GM18519 (cell line): ENCODE measurements around the gene PATJ.
"Not testable (repeated sequence)": the region's sequence is repeated elsewhere in the genome, so short reads cannot be mapped to it uniquely, and the experiment has no call there.

Source experiments
- ATAC-seq: cut with Tn5 transposase; IDR thresholded peaks from one replicate; pipeline ENCODE4 v1.9.1; 2021; ENCODE audit warnings: mild to moderate bottlenecking, moderate library complexity; ENCODE audit not compliant: unreplicated experiment, low FRiP score

Gene PATJ

GRCh38 chr1:61873581-61873980 lies 131.3 kb downstream of the PATJ start:
- ATAC-seq: no peak

GRCh38 chr1:61873994-61874393 lies 131.7 kb downstream of the PATJ start:
- no peak for ATAC-seq

DNA sequence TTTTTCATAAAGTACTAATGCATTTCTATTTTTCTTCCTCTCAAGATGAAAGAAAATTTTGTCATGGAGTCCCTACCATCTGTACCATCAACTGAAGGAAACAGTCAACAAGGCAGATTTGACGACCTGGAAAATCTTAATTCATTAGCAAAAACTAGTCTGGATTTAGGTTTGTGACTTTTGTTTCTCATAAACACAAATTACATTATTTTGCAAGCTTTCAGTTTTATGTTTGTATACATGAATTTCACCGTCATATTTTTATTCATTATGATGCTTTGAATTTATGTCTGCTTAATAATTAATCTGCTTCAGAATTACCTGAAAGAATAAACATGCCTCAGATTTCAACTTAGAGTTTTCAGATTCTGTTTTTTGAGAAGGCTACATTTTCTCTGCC lies 132.9 kb downstream of the PATJ start:
- ATAC-seq: no peak

GRCh38 chr1:61879887-61880474 lies 137.7 kb downstream of the PATJ start:
- ATAC-seq: not testable (repeated sequence)

GRCh38 chr1:61887076-61887867 lies 145.0 kb downstream of the PATJ start:
- ATAC-seq: no peak

DNA sequence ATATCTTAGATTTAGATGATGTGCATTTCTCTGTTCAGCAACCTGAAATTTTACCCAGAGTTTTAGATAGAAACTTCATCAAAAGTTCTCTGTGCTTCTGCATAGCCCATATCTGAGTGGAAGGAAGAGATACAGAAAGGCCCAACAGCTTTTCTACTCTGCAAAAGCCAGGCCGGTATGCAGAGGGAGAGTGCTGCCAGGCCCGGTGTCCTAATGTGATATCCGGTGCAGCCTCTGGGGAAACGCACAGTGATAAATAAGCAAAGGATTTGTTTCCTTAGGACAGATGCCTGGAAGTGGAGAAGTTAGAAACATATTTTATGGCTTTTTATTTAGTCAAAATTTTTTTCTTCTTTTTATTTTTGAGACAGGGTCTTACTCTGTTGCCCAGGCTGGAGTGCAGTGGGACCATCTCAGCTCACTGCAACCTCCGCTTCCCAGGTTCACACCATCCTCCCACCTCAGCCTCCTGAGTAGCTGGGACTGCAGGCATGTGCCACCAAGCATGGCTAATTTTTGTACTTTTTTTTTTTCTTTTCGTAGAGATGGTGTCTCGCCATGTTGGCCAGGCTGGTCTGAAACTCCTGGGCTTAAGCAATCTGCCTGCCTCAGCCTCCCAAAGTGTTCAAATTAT lies 145.8 kb downstream of the PATJ start:
- ATAC-seq: no peak

DNA sequence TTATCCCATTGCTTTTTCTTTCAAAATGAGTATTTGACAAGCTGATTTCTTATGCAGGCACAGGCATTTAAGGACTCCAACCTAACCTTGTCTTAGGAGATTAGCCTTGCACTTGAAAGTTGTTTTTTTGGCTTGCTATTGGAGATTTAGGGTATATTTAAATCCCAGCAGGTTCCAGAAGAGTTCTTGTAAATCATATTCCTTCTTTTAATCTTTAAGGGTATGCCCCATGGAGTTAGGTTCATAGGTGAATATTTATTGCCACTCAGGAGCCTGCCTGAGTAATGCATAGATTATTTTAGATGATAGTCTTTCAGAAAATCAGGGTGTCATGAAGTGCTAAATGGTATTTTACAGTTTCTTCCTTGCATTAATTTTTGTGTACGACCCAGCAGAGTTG lies 146.5 kb downstream of the PATJ start:
- ATAC-seq: no peak

- ATAC-seq: not testable (repeated sequence)
Observed at GRCh38 chr1:61890435-61890834, 148.2 kb downstream of the PATJ start.

GRCh38 chr1:61892977-61893376 lies 150.7 kb downstream of the PATJ start:
- no peak for ATAC-seq

DNA sequence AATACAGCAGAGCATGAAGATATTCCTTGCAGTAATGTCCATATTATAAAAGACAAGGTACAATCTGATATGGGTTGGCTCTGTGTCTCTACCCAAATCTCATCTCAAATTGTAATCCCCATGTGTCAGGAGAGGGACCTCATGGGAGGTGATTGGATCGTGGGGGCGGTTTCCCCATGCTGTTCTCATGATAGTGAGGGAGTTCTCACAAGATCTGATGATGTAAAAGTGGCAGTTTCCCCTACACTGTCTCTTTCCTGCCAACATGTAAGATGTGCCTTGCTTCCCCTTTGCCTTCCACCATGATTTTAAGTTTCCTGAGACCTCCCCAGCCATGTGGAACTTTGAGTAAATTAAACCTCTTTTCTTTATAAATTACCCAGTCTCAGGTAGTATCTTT lies 152.0 kb downstream of the PATJ start:
- not testable (repeated sequence) for ATAC-seq

GRCh38 chr1:61895175-61895574 lies 152.9 kb downstream of the PATJ start:
- ATAC-seq: no peak

- ATAC-seq: no peak
Observed at GRCh38 chr1:61898658-61899057, 156.4 kb downstream of the PATJ start.

DNA sequence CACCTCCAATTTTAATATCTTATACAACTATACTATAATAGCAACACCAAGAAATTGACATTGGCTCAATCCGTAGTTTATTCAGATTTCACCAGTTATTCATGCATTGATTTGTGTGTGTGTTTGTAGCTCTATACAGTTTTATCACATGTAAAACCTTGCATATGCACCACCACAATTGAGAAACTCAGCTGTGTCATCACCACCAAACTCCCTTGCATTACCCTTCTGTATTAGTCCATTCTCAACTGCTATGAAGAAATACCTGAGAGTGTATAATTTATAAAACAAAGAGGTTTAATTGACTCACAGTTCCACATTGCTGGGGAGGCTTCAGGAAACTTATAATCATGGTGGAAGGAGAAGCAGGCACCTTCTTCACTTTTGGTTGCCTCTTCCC lies 162.1 kb downstream of the PATJ start:
- no peak for ATAC-seq

DNA sequence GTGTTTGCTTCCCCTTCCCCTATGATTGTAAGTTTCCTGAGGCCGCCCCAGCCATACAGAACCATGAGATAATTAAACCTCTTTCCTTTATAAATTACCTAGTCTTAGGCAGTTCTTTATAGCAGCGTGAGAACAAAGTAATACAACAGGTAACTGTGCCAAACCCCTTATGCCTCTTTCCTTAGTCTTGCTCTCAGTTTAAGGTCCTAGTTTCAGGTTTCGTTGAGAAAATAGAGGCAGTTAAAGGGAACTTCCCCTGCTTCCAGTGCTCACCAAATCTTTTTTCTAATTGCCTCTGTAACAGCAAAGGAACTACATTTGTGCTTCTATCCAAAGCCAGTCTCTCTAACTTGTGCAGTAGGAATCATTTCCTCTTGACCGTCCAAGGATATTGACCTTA lies 164.8 kb downstream of the PATJ start:
- ATAC-seq: no peak

DNA sequence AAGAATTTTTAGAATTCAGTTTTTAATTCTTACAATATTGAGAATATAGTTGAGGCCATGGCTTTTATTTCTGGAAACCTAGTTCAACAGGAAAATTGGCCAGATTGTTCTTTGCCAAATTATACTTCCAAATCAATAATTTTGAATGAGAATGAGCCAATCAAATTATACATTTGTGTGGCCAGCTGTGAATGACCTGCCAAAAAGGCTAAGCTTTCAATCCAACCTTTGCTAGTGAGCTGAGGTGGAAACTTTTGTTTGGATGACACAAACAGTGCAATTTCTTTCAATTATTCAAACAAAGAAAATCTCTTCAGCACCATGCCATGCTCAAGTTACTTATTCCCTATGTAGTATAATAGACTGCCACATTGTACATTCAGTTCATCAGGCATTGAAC lies 167.8 kb downstream of the PATJ start:
- no peak for ATAC-seq

- ATAC-seq: no peak
Observed at GRCh38 chr1:61914823-61915482, 172.7 kb downstream of the PATJ start.

- no peak for ATAC-seq
Observed at GRCh38 chr1:61921435-61921834, 179.2 kb downstream of the PATJ start.

DNA sequence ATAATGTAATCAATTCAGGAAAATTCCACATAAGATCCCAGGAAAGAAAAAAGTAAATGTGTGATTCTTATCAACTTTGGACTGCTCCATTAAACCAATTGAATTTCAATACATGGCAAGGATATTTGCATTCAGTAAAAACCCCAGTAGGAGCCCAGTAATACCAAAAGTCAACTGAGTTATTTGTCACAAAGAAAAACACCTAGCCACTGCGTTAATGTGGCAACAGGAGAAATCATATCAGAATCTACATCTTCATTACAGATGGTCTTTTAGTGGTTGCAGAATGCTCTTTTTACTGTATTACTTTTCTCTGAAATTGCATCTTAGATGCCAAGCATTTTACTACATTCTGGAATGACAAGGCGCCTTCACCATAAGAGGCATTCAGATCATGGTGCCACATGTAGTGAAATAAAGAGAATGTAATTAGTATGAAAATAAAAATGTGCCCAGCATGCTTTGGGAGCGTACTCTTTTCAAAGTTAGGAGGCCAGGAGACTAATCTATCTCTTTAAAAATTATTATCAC lies 180.7 kb downstream of the PATJ start:
- ATAC-seq: no peak

DNA sequence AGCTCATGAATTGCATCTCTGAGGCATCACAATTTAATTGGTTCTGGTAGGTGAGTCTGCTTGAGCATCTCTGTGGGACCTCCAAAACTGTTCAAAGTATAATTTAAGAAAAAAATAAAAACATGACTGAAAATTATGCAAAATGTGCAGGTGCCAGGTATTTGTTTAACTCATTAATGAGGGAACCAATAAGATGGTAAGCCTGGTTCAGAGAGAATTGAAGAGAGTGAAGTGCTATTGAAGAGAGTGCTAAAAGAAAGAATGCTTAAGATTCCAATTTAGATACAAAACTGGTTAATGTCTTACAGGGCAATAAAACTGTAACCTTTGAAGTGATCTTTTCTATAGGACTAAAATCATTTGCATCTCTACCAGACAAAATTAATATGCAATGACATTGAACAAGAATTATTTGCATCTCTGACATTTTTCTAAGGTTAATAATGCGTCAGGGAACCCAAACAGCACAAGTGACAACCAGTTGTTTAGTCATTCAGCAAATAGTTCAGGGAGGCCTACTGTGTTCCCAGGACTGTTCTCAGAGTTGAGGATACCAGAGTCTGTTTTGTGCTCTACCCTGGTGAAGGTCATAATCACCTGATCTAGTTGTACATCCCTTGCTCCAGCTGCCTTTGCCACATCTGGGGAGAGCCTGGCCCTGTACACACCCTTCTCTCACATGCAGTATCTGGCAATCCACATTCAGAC lies 183.5 kb downstream of the PATJ start:
- no peak for ATAC-seq

GRCh38 chr1:61926597-61926996 lies 184.3 kb downstream of the PATJ start:
- ATAC-seq: no peak
